DOHH2 (cell line): ENCODE measurements around the gene AGRN.

Experiments used
- H3F3A ChIP-seq: fragments of 200-600 bp; sonication (generic), shearing (Covaris generic); 2 replicates; pipeline ENCODE4 v1.6.0; 2016; ENCODE audit warnings: antibody characterized with exemption, mild to moderate bottlenecking; ENCODE audit not compliant: control insufficient read depth, insufficient read depth
- H3K27ac ChIP-seq: fragments of 200-600 bp; sonication (generic); 2 replicates; pipeline ENCODE4 v1.5.1; 2014; ENCODE audit warnings: low read depth, mild to moderate bottlenecking, low read length, moderate library complexity
- H3K27me3 ChIP-seq: fragments of 200-600 bp; sonication (generic); 2 replicates; pipeline ENCODE4 v1.6.1; 2014; ENCODE audit warnings: mild to moderate bottlenecking, low read length, mixed read lengths; ENCODE audit not compliant: control insufficient read depth
- H3K36me3 ChIP-seq: fragments of 200-600 bp; sonication (generic); 2 replicates; pipeline ENCODE4 v1.6.1; 2014; ENCODE audit warnings: mild to moderate bottlenecking, low read length, moderate library complexity, mixed read lengths; ENCODE audit not compliant: control insufficient read depth
- H3K4me1 ChIP-seq: fragments of 200-600 bp; sonication (generic); 2 replicates; pipeline ENCODE4 v1.6.1; 2014; ENCODE audit warnings: mild to moderate bottlenecking, low read length, mixed read lengths; ENCODE audit not compliant: control insufficient read depth
- H3K4me2 ChIP-seq: fragments of 200-600 bp; sonication (generic); 2 replicates; pipeline ENCODE4 v1.6.0; 2014; ENCODE audit warnings: mild to moderate bottlenecking, low read length, moderate library complexity
- H3K4me3 ChIP-seq: fragments of 200-600 bp; sonication (generic); 2 replicates; pipeline ENCODE4 v1.5.1; 2014; ENCODE audit warnings: mild to moderate bottlenecking, low read length, mixed read lengths
- H3K79me2 ChIP-seq: fragments of 200-600 bp; sonication (generic); 2 replicates; pipeline ENCODE4 v1.6.1; 2014; ENCODE audit warnings: mild to moderate bottlenecking, low read length, mixed read lengths; ENCODE audit not compliant: control insufficient read depth
- H3K9me2 ChIP-seq: fragments of 200-600 bp; sonication (generic); replicated peaks from 2 replicates; pipeline ENCODE4 v1.6.1; 2014; ENCODE audit warnings: mild to moderate bottlenecking, low read length, mixed read lengths; ENCODE audit not compliant: control insufficient read depth
- H3K9me3 ChIP-seq: fragments of 200-600 bp; sonication (generic); 2 replicates; pipeline ENCODE4 v1.6.1; 2014; ENCODE audit warnings: antibody characterized with exemption, low read length, mixed read lengths; ENCODE audit not compliant: control insufficient read depth, insufficient read depth
- H4K20me1 ChIP-seq: fragments of 200-600 bp; sonication (generic); 2 replicates; pipeline ENCODE4 v1.6.0; 2014; ENCODE audit warnings: low read depth, mild to moderate bottlenecking, antibody characterized with exemption, low read length, moderate library complexity; ENCODE audit not compliant: control insufficient read depth, insufficient read depth
- EZH2phosphoT487 ChIP-seq: fragments of 200-600 bp; sonication (generic); IDR thresholded peaks from 2 replicates; pipeline ENCODE4 v1.6.1; 2017; ENCODE audit warnings: borderline replicate concordance, mild to moderate bottlenecking, antibody characterized with exemption, low read length, moderate library complexity, mixed read lengths
- TF ChIP-seq, protein P1 (sequence below): fragments of 200-600 bp; sonication (generic); IDR thresholded peaks from one replicate; pipeline ENCODE4 v1.5.1; 2014; ENCODE audit warnings: antibody characterized with exemption, mild to moderate bottlenecking, low read depth, low read length; ENCODE audit not compliant: poor library complexity, severe bottlenecking

The AGRN gene

DNA sequence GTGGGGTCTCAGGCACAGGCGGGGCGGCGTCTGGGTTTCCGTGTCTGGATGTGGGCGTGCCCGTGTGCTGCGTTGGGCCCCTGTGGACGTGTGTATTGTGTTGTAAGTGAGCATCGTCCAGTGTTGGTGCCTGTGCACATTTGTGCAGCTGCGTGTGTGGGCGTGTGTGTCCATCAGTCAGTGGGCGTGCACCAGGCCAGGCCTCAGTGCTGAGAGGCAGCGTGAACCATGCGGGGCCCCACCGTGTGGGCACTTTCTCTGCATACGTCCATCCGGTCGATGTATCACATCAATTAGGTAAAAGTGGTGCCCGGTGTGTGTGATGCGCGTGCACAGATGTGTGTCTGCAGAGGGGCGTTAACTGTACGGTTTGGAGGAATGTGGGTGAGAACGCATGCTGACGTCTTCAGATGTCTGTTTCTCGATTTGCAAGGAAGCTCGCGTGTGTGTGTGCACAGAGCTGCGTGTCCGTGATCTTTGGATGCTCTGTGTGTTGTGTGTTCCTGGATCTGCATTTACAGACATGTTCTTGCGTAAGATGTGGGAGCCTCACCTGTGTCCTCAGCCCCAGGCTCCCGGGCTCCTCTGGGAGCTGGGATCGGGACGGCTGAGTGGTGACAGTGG, 24.6 kb downstream of the AGRN start:
- H3K4me3 ChIP-seq: no peak overlapping the region
- no peak for TF ChIP-seq EZH2phosphoT487
- H3K36me3 ChIP-seq: no peaks in the 10 kb centered on the region
- H3K9me2 ChIP-seq: no peaks in the 10 kb centered on the region
- peaks cover 11% of the 10 kb centered on the region for H3K4me1 ChIP-seq
- no peaks in the 10 kb centered on the region for H3K9me3 ChIP-seq
- H4K20me1 ChIP-seq: no peaks in the 10 kb centered on the region
- H3K4me2 ChIP-seq: no peak overlapping the region
- H3F3A ChIP-seq: no peaks in the 10 kb centered on the region
- H3K27ac ChIP-seq: no peak overlapping the region
- H3K79me2 ChIP-seq: no peaks in the 10 kb centered on the region
- peaks cover 10% of the 10 kb centered on the region for H3K27me3 ChIP-seq

DNA sequence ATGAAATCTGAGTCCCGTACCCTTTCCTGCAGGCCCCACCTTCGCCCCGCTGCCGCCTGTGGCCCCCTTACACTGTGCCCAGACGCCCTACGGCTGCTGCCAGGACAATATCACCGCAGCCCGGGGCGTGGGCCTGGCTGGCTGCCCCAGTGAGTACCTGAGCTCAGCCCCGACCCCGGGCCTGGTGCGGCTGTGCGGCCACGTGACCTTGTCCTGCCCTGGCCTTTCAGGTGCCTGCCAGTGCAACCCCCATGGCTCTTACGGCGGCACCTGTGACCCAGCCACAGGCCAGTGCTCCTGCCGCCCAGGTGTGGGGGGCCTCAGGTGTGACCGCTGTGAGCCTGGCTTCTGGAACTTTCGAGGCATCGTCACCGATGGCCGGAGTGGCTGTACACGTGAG, 25.2 kb downstream of the AGRN start:
- TF ChIP-seq EZH2phosphoT487: no peak
- TF ChIP-seq, protein P1, sequence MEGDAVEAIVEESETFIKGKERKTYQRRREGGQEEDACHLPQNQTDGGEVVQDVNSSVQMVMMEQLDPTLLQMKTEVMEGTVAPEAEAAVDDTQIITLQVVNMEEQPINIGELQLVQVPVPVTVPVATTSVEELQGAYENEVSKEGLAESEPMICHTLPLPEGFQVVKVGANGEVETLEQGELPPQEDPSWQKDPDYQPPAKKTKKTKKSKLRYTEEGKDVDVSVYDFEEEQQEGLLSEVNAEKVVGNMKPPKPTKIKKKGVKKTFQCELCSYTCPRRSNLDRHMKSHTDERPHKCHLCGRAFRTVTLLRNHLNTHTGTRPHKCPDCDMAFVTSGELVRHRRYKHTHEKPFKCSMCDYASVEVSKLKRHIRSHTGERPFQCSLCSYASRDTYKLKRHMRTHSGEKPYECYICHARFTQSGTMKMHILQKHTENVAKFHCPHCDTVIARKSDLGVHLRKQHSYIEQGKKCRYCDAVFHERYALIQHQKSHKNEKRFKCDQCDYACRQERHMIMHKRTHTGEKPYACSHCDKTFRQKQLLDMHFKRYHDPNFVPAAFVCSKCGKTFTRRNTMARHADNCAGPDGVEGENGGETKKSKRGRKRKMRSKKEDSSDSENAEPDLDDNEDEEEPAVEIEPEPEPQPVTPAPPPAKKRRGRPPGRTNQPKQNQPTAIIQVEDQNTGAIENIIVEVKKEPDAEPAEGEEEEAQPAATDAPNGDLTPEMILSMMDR: no peak
- Histone ChIP-seq H3K27me3 (peaks cover 5% of the 10 kb centered on the region), H3K27ac (no peak overlapping the region), H3K79me2 (no peaks in the 10 kb centered on the region), H3K4me2 (no peak overlapping the region), H3F3A (no peaks in the 10 kb centered on the region), H3K9me3 (no peaks in the 10 kb centered on the region), H3K9me2 (no peaks in the 10 kb centered on the region), H3K36me3 (no peaks in the 10 kb centered on the region), H4K20me1 (no peaks in the 10 kb centered on the region), H3K4me3 (no peak overlapping the region), H3K4me1 (peaks cover 5% of the 10 kb centered on the region)

DNA sequence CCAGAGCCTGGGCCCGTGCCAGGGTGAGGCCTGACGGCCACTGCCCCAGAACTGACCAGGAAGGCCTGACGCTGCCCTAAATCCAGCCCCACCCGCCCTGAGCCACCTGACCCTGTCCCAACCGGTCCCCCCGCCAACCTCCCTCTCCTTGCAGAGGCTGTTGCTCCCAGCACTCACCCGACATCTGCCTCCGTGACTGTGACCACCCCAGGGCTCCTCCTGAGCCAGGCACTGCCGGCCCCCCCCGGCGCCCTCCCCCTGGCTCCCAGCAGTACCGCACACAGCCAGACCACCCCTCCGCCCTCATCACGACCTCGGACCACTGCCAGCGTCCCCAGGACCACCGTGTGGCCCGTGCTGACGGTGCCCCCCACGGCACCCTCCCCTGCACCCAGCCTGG, 26.3 kb downstream of the AGRN start:
- Histone ChIP-seq H3K79me2 (no peaks in the 10 kb centered on the region), H3K27me3 (no peaks in the 10 kb centered on the region), H3K9me2 (no peaks in the 10 kb centered on the region), H3K4me1 (no peaks in the 10 kb centered on the region), H3F3A (no peaks in the 10 kb centered on the region), H3K9me3 (no peaks in the 10 kb centered on the region), H3K4me3 (no peak overlapping the region), H4K20me1 (no peaks in the 10 kb centered on the region), H3K4me2 (no peak overlapping the region), H3K36me3 (no peaks in the 10 kb centered on the region), H3K27ac (no peak overlapping the region)
- no peak for TF ChIP-seq EZH2phosphoT487
- TF ChIP-seq, protein P1: no peak

DNA sequence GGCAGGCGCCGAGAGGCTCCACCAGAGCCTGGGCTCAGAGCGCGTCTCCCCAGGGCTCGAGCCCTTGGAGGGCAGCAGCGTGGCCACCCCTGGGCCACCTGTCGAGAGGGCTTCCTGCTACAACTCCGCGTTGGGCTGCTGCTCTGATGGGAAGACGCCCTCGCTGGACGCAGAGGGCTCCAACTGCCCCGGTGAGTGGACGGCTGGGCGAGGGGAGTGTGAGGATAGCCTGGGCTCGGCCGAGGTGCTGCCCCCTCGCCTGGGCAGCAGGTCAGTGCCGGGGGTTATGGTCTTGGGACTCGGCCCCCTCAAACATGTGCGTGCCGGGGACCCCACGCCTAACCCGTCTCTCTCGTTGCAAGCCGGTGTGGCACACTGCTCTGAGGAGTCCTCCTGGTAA, 26.8 kb downstream of the AGRN start:
- TF ChIP-seq, protein P1: no peak
- TF ChIP-seq EZH2phosphoT487: no peak
- Histone ChIP-seq H3K36me3 (no peaks in the 10 kb centered on the region), H3F3A (no peaks in the 10 kb centered on the region)

More for the DNA sequence above, 26.8 kb downstream of the AGRN start:
- H3K4me2 ChIP-seq: no peak overlapping the region
- no peaks in the 10 kb centered on the region for H3K9me2 ChIP-seq
- H3K9me3 ChIP-seq: no peaks in the 10 kb centered on the region
- H3K79me2 ChIP-seq: no peaks in the 10 kb centered on the region
- no peaks in the 10 kb centered on the region for H4K20me1 ChIP-seq
- H3K27ac ChIP-seq: no peak overlapping the region
- H3K4me3 ChIP-seq: no peak overlapping the region
- no peaks in the 10 kb centered on the region for H3K27me3 ChIP-seq
- no peaks in the 10 kb centered on the region for H3K4me1 ChIP-seq
